Measurements from ENCODE around the gene SFI1.

DNA sequence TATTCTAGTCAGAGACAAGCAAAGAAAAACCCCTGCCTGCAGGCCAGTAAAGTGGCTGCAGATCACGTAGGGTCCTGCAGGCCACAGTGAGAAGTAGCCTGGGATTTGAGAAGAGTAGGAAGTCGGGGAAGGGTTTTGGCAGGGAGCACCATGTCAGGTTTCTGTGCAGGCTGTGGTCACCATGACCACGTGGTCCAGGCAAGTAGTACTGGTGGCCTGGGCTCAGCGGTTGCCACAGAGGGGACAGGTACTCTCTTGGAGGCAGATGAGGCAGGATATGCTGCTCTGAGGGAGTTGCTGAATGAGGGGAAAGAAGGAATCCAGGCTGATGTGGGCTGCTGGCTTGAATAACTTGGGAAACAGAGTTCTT, 119.1 kb downstream of the SFI1 start:
- TF ChIP-seq POLR2A (IDR thresholded peaks at IDR 0.05) (no peak), POLR2AphosphoS5 (IDR thresholded peaks at IDR 0.05) (no peak), EP300 (IDR thresholded peaks at IDR 0.05; ENCODE audit: low read depth) (no peak)
- TF ChIP-seq, protein P1, sequence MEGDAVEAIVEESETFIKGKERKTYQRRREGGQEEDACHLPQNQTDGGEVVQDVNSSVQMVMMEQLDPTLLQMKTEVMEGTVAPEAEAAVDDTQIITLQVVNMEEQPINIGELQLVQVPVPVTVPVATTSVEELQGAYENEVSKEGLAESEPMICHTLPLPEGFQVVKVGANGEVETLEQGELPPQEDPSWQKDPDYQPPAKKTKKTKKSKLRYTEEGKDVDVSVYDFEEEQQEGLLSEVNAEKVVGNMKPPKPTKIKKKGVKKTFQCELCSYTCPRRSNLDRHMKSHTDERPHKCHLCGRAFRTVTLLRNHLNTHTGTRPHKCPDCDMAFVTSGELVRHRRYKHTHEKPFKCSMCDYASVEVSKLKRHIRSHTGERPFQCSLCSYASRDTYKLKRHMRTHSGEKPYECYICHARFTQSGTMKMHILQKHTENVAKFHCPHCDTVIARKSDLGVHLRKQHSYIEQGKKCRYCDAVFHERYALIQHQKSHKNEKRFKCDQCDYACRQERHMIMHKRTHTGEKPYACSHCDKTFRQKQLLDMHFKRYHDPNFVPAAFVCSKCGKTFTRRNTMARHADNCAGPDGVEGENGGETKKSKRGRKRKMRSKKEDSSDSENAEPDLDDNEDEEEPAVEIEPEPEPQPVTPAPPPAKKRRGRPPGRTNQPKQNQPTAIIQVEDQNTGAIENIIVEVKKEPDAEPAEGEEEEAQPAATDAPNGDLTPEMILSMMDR (IDR thresholded peaks at IDR 0.05) = no peak

Measured in transverse colon (tissue), 4 donors.